HepG2 (cell line): ENCODE results near the gene WDR93. TPM values are rescaled to one million over a fixed set of nuclear protein-coding genes. Genes with fewer than 3 reads are reported as not detected.
A peak's percentile ranks its signal among the peaks of the same experiment; 100 is the strongest.

ENCODE experiments used
- ATAC-seq: fragments of 200-7000 bp; cut with Tn5 transposase; 3 replicates; pipeline ENCODE4 v1.9.1; 2020; ENCODE audit warnings: mild to moderate bottlenecking, moderate library complexity
- BruUV-seq: library from RNA; stranded (reverse); fragments of 400-500 nt; replicated peaks from 2 replicates; lab custom pipeline; 2021; lab: Mats Ljungman, UMichigan
- CTCF ChIA-PET: fragments of 300-600 bp; formaldehyde crosslinking; extraction: SDS; loops from one replicate; lab custom pipeline; 2021; ENCODE audit warnings: low total read pairs, inconsistent platforms, low intra/inter-chr PET ratio; lab: Yijun Ruan, JAX
- POLR2A ChIA-PET: fragments of 350-600 bp; sonication (Branson Sonifier 250); formaldehyde crosslinking; loops from one replicate; lab custom pipeline; 2020; ENCODE audit warnings: antibody characterized with exemption, inconsistent platforms; lab: Yijun Ruan, JAX
- DNase-seq: peaks from one replicate; pipeline ENCODE4 v3.0.0-alpha.2; 2015; ENCODE audit warnings: low spot score
- FAIRE-seq: peaks from 3 replicates; lab custom pipeline; 2011; peaks lifted over from hg19 to GRCh38; lab: Jason Lieb, UNC
- H2AFZ ChIP-seq: one replicate; pipeline ENCODE4 v1.6.1; 2011; ENCODE audit warnings: low read length, inconsistent platforms
- H3K27ac ChIP-seq: fragments of 300-600 bp; 3 replicates; pipeline ENCODE4 v1.8.0; 2011; ENCODE audit warnings: mixed run types, mild to moderate bottlenecking, mixed read lengths, low read length, inconsistent platforms; ENCODE audit not compliant: insufficient read depth; ENCODE audit errors: extremely low read length
- H3K27me3 ChIP-seq, 2 experiments: fragments of 200-600 bp in 1 of 2; 2 replicates in 1 of 2; 3 replicates in 1 of 2; pipeline versions ENCODE4 v1.6.0 to v1.8.0; 2011; ENCODE audit warnings: low read length in 2 of 2, mild to moderate bottlenecking in 2 of 2, moderate library complexity in 2 of 2, inconsistent platforms in 1 of 2; ENCODE audit not compliant: insufficient read depth in 2 of 2, control insufficient read depth in 1 of 2
- H3K36me3 ChIP-seq, 2 experiments: fragments of 200-600 bp in 1 of 2; replicated peaks in 1 of 2; 2 replicates in 1 of 2; 3 replicates in 1 of 2; pipeline versions ENCODE4 v1.5.1 to v1.8.0; 2011; ENCODE audit warnings: low read length in 2 of 2, inconsistent platforms in 1 of 2; ENCODE audit not compliant: insufficient read depth in 2 of 2, control insufficient read depth in 1 of 2
- H3K4me1 ChIP-seq: 2 replicates; pipeline ENCODE4 v1.5.1; 2012; ENCODE audit warnings: low read length, inconsistent platforms; ENCODE audit not compliant: insufficient read depth
- H3K4me2 ChIP-seq: 2 replicates; pipeline ENCODE4 v1.6.0; 2011; ENCODE audit warnings: low read depth, low read length, inconsistent platforms
- H3K4me3 ChIP-seq, 3 experiments: fragments of 200-600 bp in 1 of 3; sonication (generic), shearing (Covaris generic) in 1 of 3; replicated peaks in 1 of 3; 2 replicates each; pipeline ENCODE4 v1.5.1; 2011 to 2016; ENCODE audit warnings: low read length in 3 of 3, inconsistent platforms in 2 of 3, low read depth in 2 of 3, mild to moderate bottlenecking in 2 of 3, control low read depth in 1 of 3, mixed read lengths in 1 of 3; ENCODE audit not compliant: insufficient read depth in 1 of 3
- H3K79me2 ChIP-seq: one replicate; pipeline ENCODE4 v1.6.1; 2011; ENCODE audit warnings: low read length, inconsistent platforms; ENCODE audit not compliant: insufficient read depth
- H3K9ac ChIP-seq: 2 replicates; pipeline ENCODE4 v1.6.0; 2011; ENCODE audit warnings: mild to moderate bottlenecking, low read depth, low read length, inconsistent platforms; ENCODE audit not compliant: insufficient read depth
- H3K9me3 ChIP-seq: 2 replicates; pipeline ENCODE4 v1.5.1; 2012; ENCODE audit warnings: mild to moderate bottlenecking, low read length
- H4K20me1 ChIP-seq: 2 replicates; pipeline ENCODE4 v1.6.0; 2011; ENCODE audit warnings: inconsistent platforms, mild to moderate bottlenecking, low read length, moderate library complexity; ENCODE audit not compliant: insufficient read depth
- FOXK1 ChIP-seq: sonication (generic); formaldehyde crosslinking; IDR thresholded peaks from 2 replicates; pipeline ENCODE4 v1.4.0; 2020; ENCODE audit warnings: low read depth, missing genetic modification reagents, borderline replicate concordance
- HMG20B ChIP-seq: conservative IDR thresholded peaks from 2 replicates; pipeline ENCODE4 v1.6.1; 2016; ENCODE audit warnings: missing genetic modification reagents, missing compliant biosample characterization
- HMGXB4 ChIP-seq, 2 experiments: sonication (generic) in 1 of 2; formaldehyde crosslinking in 1 of 2; IDR thresholded peaks; 2 replicates each; pipeline versions ENCODE4 v1.4.0 to v1.6.1; 2018 to 2020; ENCODE audit warnings: missing genetic modification reagents in 2 of 2, borderline replicate concordance in 1 of 2, low read depth in 1 of 2, mild to moderate bottlenecking in 1 of 2, missing biosample characterization in 1 of 2
- MAFF ChIP-seq: IDR thresholded peaks from 2 replicates; pipeline ENCODE4 v1.6.1; 2011; ENCODE audit warnings: low read depth, low read length, improper control_type of control experiment
- MAFK ChIP-seq, 2 experiments: IDR thresholded peaks in 1 of 2; conservative IDR thresholded peaks in 1 of 2; 2 replicates each; pipeline ENCODE4 v1.6.1; 2011; ENCODE audit warnings: improper control_type of control experiment in 2 of 2, low read length in 2 of 2
- MXI1 ChIP-seq: IDR thresholded peaks from 3 replicates; pipeline ENCODE4 v1.6.1; 2012; ENCODE audit warnings: low read depth, low read length, inconsistent platforms, borderline replicate concordance
- RARG ChIP-seq: sonication (generic); formaldehyde crosslinking; IDR thresholded peaks from 2 replicates; pipeline ENCODE4 v1.4.0; 2020; ENCODE audit warnings: low read depth, mild to moderate bottlenecking, missing genetic modification reagents
- SATB2 ChIP-seq: sonication (generic); formaldehyde crosslinking; IDR thresholded peaks from 2 replicates; pipeline ENCODE4 v1.5.0; 2020; ENCODE audit warnings: missing genetic modification reagents
- SMAD1 ChIP-seq: sonication (generic); formaldehyde crosslinking; IDR thresholded peaks from 2 replicates; pipeline ENCODE4 v1.4.0; 2020; ENCODE audit warnings: missing genetic modification reagents, low read depth, mild to moderate bottlenecking, borderline replicate concordance
- ZFP62 ChIP-seq: sonication (generic); formaldehyde crosslinking; IDR thresholded peaks from 2 replicates; pipeline ENCODE4 v1.4.0; 2020; ENCODE audit warnings: missing genetic modification reagents
- ZNF160 ChIP-seq: sonication (generic); formaldehyde crosslinking; IDR thresholded peaks from 2 replicates; pipeline ENCODE4 v1.8.0; 2022; ENCODE audit warnings: mild to moderate bottlenecking, inconsistent platforms, missing genetic modification reagents
- ZNF367 ChIP-seq: sonication (generic); formaldehyde crosslinking; IDR thresholded peaks from 2 replicates; pipeline ENCODE4 v1.4.0; 2020; ENCODE audit warnings: missing genetic modification reagents, borderline replicate concordance
- WGBS: methylation state at CpG from one replicate; pipeline ENCODE4 v1.1.6; 2017; ENCODE audit warnings: low lambda C conversion rate; 5-methylcytosine and 5-hydroxymethylcytosine counted together
- in situ Hi-C: cut with HindIII; loops from 2 replicates; pipeline ENCODE4 v1.10.0; 2017; ENCODE audit warnings: low pct_unique_long_range_greater_than_20kb; ENCODE audit not compliant: extremely low pct_ligation_motif_present
- intact Hi-C: fragments of 100-400 bp; cut with micrococcal nuclease; formaldehyde crosslinking; loops from one replicate; pipeline ENCODE4 v1.10.0; 2022; ENCODE audit not compliant: unreplicated experiment
- polyA plus RNA-seq, 8 experiments: library from polyadenylated mRNA; depleted of rRNA in 3 of 8; stranded (reverse) in 7 of 8; unstranded in 1 of 8; fragments of >200 nt; fragmentation: Illumina TruSeq in 4 of 8; extraction: Trizol in 4 of 8; gene quantifications; 2 replicates each; pipeline versions ENCODE4 v1.2.1 to v1.2.3, GENCODE V29; 2011 to 2016; ENCODE audit warnings: low read depth in 4 of 8, missing spikeins in 1 of 8, mixed read lengths in 1 of 8; ENCODE audit not compliant: insufficient read depth in 1 of 8
- total RNA-seq, 5 experiments: library from RNA; depleted of rRNA; stranded (reverse); fragments of >200 nt; fragmentation: Illumina TruSeq; extraction: Trizol; gene quantifications; 2 replicates each; pipeline ENCODE4 v1.2.3, GENCODE V29; 2016; ENCODE audit warnings: low read depth in 1 of 5
- TF ChIP-seq, protein P1 (sequence below): sonication (generic); formaldehyde crosslinking; IDR thresholded peaks from 2 replicates; pipeline ENCODE4 v1.5.0; 2020; ENCODE audit warnings: mild to moderate bottlenecking, missing genetic modification reagents
- TF ChIP-seq, protein P2 (sequence below): sonication (generic); formaldehyde crosslinking; IDR thresholded peaks from 2 replicates; pipeline ENCODE4 v1.4.0; 2020; ENCODE audit warnings: mild to moderate bottlenecking, missing genetic modification reagents, borderline replicate concordance

The WDR93 gene
- total and polyA plus RNA-seq, 2 of the 13 experiments (the other 11 are each of a cell fraction or from before 2014, with no cell fraction given) = 0.07 TPM; not detected in 1

DNA sequence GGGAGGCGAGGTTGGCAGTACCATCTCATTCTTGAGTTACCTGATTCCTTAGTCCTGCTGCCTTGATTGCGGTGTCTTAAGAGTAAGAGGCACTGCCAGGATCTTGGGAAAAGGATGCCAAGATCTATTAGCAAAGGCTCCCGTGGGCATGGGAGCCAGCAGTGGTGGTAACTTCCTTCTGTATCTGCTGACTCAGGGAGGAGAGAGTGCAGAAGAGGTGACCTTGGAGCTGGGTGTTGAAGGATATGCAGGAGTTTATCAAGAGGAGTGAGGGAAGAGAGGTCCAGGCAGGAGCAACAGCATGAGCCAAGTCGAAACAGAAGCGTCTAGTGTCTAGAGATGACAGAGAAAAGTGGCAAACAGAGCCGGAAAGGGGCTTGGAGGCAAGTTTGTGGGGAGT lies 90.0 kb downstream of the WDR93 start:
- no peak for FAIRE-seq
- H3K9ac ChIP-seq = no peak overlapping the region
- H3K79me2 ChIP-seq = no peaks in the 10 kb centered on the region
- no peak overlapping the region for H2AFZ ChIP-seq
- BruUV-seq = no TSS peak
- no peak for TF ChIP-seq SMAD1 (CRISPR knock-in tag)
- no peak for TF ChIP-seq ZNF160 (CRISPR knock-in tag)
- no peak for TF ChIP-seq SATB2 (CRISPR knock-in tag)
- TF ChIP-seq HMGXB4 (CRISPR knock-in tag; IDR thresholded peaks at IDR 0.05; ENCODE audit: borderline replicate concordance in 1 of 2, low read depth in 1 of 2) = no peak
- TF ChIP-seq ZFP62 (CRISPR knock-in tag) = no peak
- TF ChIP-seq, protein P1, sequence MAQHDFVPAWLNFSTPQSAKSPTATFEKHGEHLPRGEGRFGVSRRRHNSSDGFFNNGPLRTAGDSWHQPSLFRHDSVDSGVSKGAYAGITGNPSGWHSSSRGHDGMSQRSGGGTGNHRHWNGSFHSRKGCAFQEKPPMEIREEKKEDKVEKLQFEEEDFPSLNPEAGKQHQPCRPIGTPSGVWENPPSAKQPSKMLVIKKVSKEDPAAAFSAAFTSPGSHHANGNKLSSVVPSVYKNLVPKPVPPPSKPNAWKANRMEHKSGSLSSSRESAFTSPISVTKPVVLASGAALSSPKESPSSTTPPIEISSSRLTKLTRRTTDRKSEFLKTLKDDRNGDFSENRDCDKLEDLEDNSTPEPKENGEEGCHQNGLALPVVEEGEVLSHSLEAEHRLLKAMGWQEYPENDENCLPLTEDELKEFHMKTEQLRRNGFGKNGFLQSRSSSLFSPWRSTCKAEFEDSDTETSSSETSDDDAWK (CRISPR knock-in tag) = no peak
- no peak for TF ChIP-seq HMG20B (CRISPR knock-in tag)
- TF ChIP-seq, protein P2, sequence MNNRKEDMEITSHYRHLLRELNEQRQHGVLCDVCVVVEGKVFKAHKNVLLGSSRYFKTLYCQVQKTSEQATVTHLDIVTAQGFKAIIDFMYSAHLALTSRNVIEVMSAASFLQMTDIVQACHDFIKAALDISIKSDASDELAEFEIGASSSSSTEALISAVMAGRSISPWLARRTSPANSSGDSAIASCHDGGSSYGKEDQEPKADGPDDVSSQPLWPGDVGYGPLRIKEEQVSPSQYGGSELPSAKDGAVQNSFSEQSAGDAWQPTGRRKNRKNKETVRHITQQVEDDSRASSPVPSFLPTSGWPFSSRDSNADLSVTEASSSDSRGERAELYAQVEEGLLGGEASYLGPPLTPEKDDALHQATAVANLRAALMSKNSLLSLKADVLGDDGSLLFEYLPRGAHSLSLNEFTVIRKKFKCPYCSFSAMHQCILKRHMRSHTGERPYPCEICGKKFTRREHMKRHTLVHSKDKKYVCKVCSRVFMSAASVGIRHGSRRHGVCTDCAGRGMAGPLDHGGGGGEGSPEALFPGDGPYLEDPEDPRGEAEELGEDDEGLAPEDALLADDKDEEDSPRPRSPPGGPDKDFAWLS = no peak
- TF ChIP-seq ZNF367 (CRISPR knock-in tag) = no peak
- no peak for TF ChIP-seq FOXK1 (CRISPR knock-in tag)
- peak; percentile 45 to 51; a peak in 3 of 4 replicates for TF ChIP-seq MAFK (conservative IDR thresholded peaks at IDR 0.05 in 1 of 2, IDR thresholded peaks at IDR 0.05 in 1 of 2; ENCODE audit: low read length in 2 of 2)
- no peak for TF ChIP-seq RARG (CRISPR knock-in tag)
- TF ChIP-seq MAFF = peak; percentile 34
- TF ChIP-seq MXI1 = no peak
- H3K4me3 ChIP-seq = no peak overlapping the region
- CTCF ChIA-PET = no interaction called here
- peaks cover 68% of the 10 kb centered on the region for H3K4me1 ChIP-seq
- no peak overlapping the region for H3K4me2 ChIP-seq
- no peak for ATAC-seq
- DNase-seq = no peak
- in situ Hi-C loops (no loop called here), intact Hi-C loops (no loop called here)
- WGBS = 65% methylated on average over 6 of the region's 6 CpGs
- peaks cover 2 to 8% of the 10 kb centered on the region in 2 experiments; a peak in 3 of 5 replicates for H3K27me3 ChIP-seq
- no peak overlapping the region for H3K27ac ChIP-seq
- peaks cover 2 to 12% of the 10 kb centered on the region in 2 experiments; a peak in 3 of 5 replicates for H3K36me3 ChIP-seq
- H4K20me1 ChIP-seq = no peaks in the 10 kb centered on the region; the same call in 1 of the 2 replicates
- H3K9me3 ChIP-seq = no peaks in the 10 kb centered on the region
- POLR2A ChIA-PET = no interaction called here
